Measurements from ENCODE around the gene CFAP91. TPM values are rescaled to one million over a fixed set of nuclear protein-coding genes. Genes with fewer than 3 reads are reported as not detected.

The CFAP91 gene
- total and polyA plus RNA-seq, 2 donors (not counting 3 experiments of a cell fraction or from before 2014, with no cell fraction given), result 0.40 to 0.54 TPM

- intact Hi-C loops (cut with micrococcal nuclease) (no loop called here), dilution Hi-C loops (cut with MboI; ENCODE audit: extremely low pct_ligation_motif_present, low sequenced_read_pairs) (no loop called here)
- Histone ChIP-seq H3K9ac (replicated peaks; ENCODE audit: extremely low read depth, insufficient read depth, low read length) (no peak within 1 kb of the TSS), H4K20me1 (replicated peaks; ENCODE audit: control insufficient read depth, extremely low read depth, insufficient read depth, low read length) (no peaks in the 10 kb centered on the region), H3K4me2 (ENCODE audit: insufficient read depth, low read length) (no peak within 1 kb of the TSS), H2AFZ (ENCODE audit: low read depth, low read length) (no peak within 1 kb of the TSS), H3K9me3 (replicated peaks; ENCODE audit: control insufficient read depth, insufficient read depth, low read length) (no peaks in the 10 kb centered on the region), H3K4me1 (ENCODE audit: control insufficient read depth, extremely low read depth, insufficient read depth, low read length) (no peaks in the 10 kb centered on the region), H3K4me3 (replicated peaks in 1 of 3; ENCODE audit: insufficient read depth in 1 of 3, low read depth in 1 of 3, low read length in 3 of 3) (no peak within 1 kb of the TSS), H3K27me3 (ENCODE audit: control insufficient read depth in 2 of 2, insufficient read depth in 2 of 2, low read length in 2 of 2) (peaks cover 0 to 4% of the 10 kb centered on the region in 2 experiments), H3K27ac (ENCODE audit: insufficient read depth, low read depth, low read length) (no peak within 1 kb of the TSS), H3K79me2 (ENCODE audit: control insufficient read depth, insufficient read depth, low read length) (no peaks in the 10 kb centered on the region), H3K36me3 (ENCODE audit: control insufficient read depth in 2 of 2, extremely low read depth in 1 of 2, insufficient read depth in 2 of 2, low read length in 2 of 2) (no peaks in the 10 kb centered on the region), H3K9me1 (replicated peaks; ENCODE audit: control insufficient read depth, extremely low read depth, insufficient read depth, low read length) (no peaks in the 10 kb centered on the region)
- ChIA-PET CTCF (no interaction called here), POLR2A (interaction anchor here (0.6 kb wide), 1 partner anchor 16 kb away, joined by 4 read pairs; the partner anchor contains the start of gene COX17)
- TF ChIP-seq MYC (IDR thresholded peaks at IDR 0.05; ENCODE audit: low read depth, low read length), result no peak
- TF ChIP-seq POLR2AphosphoS5 (IDR thresholded peaks at IDR 0.05; ENCODE audit: insufficient read depth, low read depth, low read length), result no peak
- BruUV-seq (replicated peaks), result no TSS peak
- DNase-seq (ENCODE audit: low read depth, low spot score) (no peak), FAIRE-seq (no peak)
These were observed 42.1 kb upstream of the CFAP91 start, which contains the start of gene POPDC2 for GRCh38 chr3:119660474-119661440. Gene POPDC2 (minus strand): TSS chr3:119660589. CDS start chr3:119660423, 166 bp downstream.

GRCh38 chr3:119662604-119663373 is 40.0 kb upstream of the CFAP91 start:
- BruUV-seq (replicated peaks), result no TSS peak
- intact Hi-C loops (cut with micrococcal nuclease), result no loop called here
- no peak overlapping the region for H3K4me3 ChIP-seq (replicated peaks in 1 of 3; ENCODE audit: insufficient read depth in 1 of 3, low read depth in 1 of 3, low read length in 3 of 3)

More at GRCh38 chr3:119662604-119663373, 40.0 kb upstream of the CFAP91 start:
- Histone ChIP-seq H3K9me3 (replicated peaks; ENCODE audit: control insufficient read depth, insufficient read depth, low read length) (no peaks in the 10 kb centered on the region), H3K4me2 (ENCODE audit: insufficient read depth, low read length) (no peak overlapping the region), H3K79me2 (ENCODE audit: control insufficient read depth, insufficient read depth, low read length) (no peaks in the 10 kb centered on the region), H3K27me3 (ENCODE audit: control insufficient read depth in 2 of 2, insufficient read depth in 2 of 2, low read length in 2 of 2) (no peaks in the 10 kb centered on the region), H3K4me1 (ENCODE audit: control insufficient read depth, extremely low read depth, insufficient read depth, low read length) (no peaks in the 10 kb centered on the region), H3K9ac (replicated peaks; ENCODE audit: extremely low read depth, insufficient read depth, low read length) (no peak overlapping the region), H2AFZ (ENCODE audit: low read depth, low read length) (no peak overlapping the region), H3K36me3 (ENCODE audit: control insufficient read depth in 2 of 2, extremely low read depth in 1 of 2, insufficient read depth in 2 of 2, low read length in 2 of 2) (no peaks in the 10 kb centered on the region), H3K27ac (ENCODE audit: insufficient read depth, low read depth, low read length) (no peak overlapping the region), H4K20me1 (replicated peaks; ENCODE audit: control insufficient read depth, extremely low read depth, insufficient read depth, low read length) (no peaks in the 10 kb centered on the region), H3K9me1 (replicated peaks; ENCODE audit: control insufficient read depth, extremely low read depth, insufficient read depth, low read length) (no peaks in the 10 kb centered on the region)
- ChIA-PET POLR2A (interaction anchor here (0.6 kb wide), 1 partner anchor 12 kb away, joined by 4 read pairs; no protein-coding TSS in a partner anchor), CTCF (interaction anchor here (0.7 to 2.0 kb wide), 7 partner anchors 10 to 138 kb away, joined by 3 to 6 read pairs (median 4); no protein-coding TSS in a partner anchor)
- DNase-seq (ENCODE audit: low read depth, low spot score) (no peak), FAIRE-seq (no peak)
- dilution Hi-C loops (cut with MboI; ENCODE audit: extremely low pct_ligation_motif_present, low sequenced_read_pairs), result no loop called here
- no peak for TF ChIP-seq FOS (IDR thresholded peaks at IDR 0.05; ENCODE audit: borderline replicate concordance, insufficient read depth, low read length)
- no peak for TF ChIP-seq MAX (IDR thresholded peaks at IDR 0.05; ENCODE audit: insufficient read depth, insufficient read length)
- no peak for TF ChIP-seq GATA2 (IDR thresholded peaks at IDR 0.05; ENCODE audit: insufficient read depth, insufficient read length, low read depth, low read length)
- no peak for TF ChIP-seq POLR2AphosphoS5 (IDR thresholded peaks at IDR 0.05; ENCODE audit: insufficient read depth, low read depth, low read length)
- no peak for TF ChIP-seq JUN (IDR thresholded peaks at IDR 0.05; ENCODE audit: borderline replicate concordance, insufficient read depth, insufficient read length, low read depth)
- TF ChIP-seq CTCF (IDR thresholded peaks at IDR 0.05; ENCODE audit: extremely low read depth in 1 of 2, insufficient read depth in 1 of 2, low read depth in 1 of 2, low read length in 2 of 2), result no peak
- no peak for TF ChIP-seq POLR2A (IDR thresholded peaks at IDR 0.05; ENCODE audit: low read depth, low read length)
- TF ChIP-seq MYC (IDR thresholded peaks at IDR 0.05; ENCODE audit: low read depth, low read length), result no peak
- no peak for TF ChIP-seq EZH2 (IDR thresholded peaks at IDR 0.05; ENCODE audit: borderline replicate concordance, low read depth, low read length, severe bottlenecking)

All from endothelial cell of umbilical vein (primary cell).